Activated T-cell treated with anti-CD3 and anti-CD28 coated beads, Interleukin-2, amount 50 U/mL, for 48 hours (primary cell): ENCODE results near the gene COL5A3.
"Not testable (repeated sequence)": the region's sequence is repeated elsewhere in the genome, so short reads cannot be mapped to it uniquely, and the experiment has no call there.

Experiments
- DNase-seq, 2 experiments: peaks; one replicate each; pipeline ENCODE4 v3.0.0-alpha.2; 2020

The COL5A3 gene

DNA sequence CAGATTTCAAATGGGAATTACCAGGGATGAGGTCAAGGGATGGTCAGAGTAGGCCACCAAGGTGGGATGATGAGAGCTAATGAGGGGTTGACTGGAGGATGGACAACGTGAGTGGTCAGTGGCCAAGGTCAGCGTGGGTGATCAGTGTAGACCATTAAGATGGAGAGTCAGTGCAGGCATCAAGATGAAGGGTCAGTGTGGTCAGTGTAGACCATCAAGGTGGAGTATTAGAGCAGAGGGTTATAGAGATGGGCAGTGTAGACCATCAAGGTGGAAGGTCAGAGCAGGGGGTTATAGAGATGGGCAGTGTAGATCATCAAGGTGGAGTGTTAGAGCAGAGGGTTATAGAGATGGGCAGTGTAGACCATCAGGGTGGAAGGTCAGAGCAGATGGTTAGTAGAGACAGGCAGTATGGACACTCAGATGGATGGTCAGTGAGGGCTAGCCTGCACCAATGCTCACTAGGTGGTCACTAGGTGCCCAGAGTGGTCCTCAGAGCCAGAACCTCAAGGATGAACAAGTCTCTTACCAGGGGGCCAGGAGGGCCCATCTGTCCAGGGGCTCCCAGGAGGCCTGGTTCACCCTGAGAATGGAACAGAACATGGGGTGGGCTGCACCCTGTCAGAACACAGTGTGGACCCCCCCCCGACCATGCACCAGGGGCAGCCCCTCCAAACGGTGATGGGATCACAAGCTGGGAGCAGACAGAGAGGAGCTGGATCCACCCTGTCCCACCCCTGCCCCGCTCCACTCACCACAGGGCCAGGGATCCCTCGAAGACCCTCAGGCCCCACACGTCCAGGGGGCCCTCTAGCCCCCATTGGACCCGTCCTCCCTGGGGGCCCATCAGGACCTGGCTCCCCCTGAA lies 41.2 kb downstream of the COL5A3 start:
- DNase-seq = no peak

DNA sequence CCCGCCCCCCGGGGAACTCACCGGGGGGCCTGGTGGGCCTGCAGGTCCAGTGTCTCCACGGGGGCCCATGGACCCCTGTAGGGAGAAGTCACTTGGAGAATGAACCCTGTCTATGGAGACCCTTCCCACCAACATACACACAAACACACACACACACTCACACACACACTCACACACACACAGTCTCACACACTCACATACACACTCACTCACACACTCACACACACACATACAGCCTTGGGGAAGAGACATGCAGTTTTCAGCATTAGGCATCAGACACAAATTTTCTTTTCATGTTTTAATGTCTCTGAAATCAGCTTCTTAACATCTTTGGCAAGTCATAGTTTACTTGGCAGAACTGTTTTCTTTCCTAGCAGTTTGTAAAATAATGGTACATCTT lies 43.0 kb downstream of the COL5A3 start:
- no peak for DNase-seq

DNA sequence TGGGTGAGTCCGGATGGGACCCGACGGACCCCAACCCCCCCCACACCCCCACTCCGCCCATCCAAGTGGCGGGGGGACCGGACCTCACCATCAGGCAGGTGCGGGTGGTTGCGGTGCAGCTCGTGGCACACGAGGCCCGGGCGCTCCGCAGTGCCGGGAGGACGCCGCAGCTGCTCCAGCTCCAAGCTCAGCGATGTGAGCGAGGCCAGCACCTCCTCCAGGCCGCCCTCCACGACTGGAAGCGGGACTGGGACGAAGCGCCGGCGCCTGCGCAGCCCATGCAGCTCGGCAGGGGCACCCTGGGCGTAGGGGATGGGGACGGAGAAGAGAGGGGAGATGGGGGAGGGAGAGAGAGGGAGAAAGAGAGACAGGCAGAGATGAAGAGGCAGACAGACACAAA lies 43.9 kb downstream of the COL5A3 start:
- DNase-seq = no peak

DNA sequence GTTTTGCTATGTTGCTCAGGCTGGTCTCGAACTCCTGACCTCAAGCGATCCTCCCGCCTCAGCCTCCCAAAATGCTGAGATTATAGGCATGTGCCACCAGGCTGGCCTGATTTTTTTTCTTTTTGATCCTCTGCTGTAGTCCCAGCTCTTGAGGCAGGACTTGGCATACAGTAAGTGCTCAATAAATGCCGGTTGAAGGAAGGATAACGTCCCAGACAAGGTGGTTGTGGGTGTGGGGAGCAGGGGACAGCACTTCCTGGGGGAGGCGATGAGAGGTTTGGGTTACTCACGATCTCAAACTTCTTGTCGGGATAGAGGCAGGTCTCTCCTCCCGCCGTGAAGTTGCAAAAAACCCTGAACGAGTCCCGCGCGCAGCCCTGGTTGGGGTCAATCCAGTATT lies 44.3 kb downstream of the COL5A3 start:
- no peak for DNase-seq

DNA sequence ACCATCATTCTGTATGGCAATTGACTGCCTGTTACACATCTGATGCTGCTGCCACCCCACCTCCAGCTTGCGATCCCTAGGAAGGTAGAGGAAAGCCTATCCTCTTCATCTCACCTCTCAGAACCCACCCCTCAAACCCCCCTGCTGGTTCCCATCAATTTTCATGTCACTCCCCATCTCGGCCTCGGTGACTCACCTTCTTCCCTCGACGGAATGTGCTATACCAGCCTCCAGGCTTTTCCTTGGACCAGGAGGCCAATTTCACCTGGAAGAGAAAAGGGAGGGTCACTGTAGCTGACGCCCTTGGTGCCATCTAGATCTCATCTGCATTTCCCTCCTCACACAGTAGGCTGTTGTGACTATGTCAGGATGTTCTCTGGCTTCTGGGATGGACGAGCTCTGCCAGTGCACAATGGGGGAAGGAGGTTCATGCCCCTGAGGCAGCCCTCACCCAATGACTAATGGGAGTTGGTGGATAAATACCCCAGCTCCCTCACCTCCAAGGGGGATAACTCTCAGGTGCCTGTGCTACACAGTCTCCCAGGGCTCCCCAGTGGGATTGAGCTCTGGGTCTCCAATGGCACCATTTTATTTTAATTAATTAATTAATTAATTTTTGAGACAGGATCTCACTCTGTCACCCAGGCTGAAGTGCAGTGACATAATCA lies 47.5 kb downstream of the COL5A3 start:
- no peak for DNase-seq

DNA sequence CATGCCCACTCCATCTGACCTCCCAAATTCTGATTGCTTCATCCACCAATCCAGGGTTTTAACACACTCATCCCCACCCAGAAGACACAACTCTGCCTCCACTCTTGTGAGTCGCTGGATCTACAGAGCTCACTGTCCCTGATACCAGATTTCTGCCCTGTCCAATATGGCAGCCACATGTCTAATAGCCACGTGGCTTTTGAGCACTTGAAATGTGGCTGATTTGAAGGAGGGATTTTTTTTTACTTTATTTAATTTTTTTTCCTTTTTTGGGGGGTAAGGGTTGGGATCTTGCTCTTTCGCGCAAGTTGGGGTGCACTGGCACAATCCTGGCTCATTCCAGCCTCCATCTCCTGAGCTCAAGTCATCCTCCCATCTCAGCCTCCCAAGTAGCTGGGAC lies 49.2 kb downstream of the COL5A3 start:
- no peak for DNase-seq

DNA sequence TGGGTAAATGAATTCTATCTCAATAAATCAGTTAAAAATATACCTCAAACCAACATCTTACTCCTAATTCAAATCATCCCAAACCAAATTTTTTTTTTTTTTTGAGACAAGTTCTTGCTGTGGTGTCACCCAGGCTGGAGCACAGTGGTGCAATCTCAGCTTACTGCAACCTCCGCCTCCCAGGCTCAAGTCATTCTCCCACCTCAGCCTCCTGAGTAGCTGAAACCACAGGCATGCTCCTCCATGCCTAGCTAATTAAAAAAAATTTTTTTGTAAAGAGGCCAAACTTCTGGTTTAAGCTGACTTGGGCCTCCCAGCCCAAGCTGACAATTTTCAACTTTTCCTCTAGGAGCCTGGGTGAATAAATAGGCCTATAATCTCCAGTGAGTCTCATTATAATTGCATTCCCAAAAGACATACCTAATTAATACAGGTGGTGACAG lies 51.9 kb downstream of the COL5A3 start:
- DNase-seq = no peak

DNA sequence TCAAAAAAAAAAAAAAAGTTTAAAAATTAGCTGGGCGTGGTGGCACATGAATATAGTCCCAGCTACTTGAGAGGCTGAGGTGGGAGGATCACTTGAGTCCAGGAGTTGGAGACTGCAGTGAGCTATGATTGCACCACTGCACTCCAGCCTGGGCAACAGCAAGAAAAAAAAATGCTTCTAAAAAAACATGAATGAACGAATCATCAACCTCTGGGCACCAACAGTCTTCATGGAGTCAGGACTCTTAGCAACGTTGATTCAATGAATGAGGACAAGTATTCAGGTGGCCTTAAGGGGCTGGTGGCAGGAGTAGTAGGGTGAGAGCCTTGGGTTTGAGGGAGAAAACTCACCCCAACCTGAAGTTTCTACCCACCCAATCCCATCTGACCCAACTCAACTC lies 53.3 kb downstream of the COL5A3 start:
- no peak for DNase-seq

DNA sequence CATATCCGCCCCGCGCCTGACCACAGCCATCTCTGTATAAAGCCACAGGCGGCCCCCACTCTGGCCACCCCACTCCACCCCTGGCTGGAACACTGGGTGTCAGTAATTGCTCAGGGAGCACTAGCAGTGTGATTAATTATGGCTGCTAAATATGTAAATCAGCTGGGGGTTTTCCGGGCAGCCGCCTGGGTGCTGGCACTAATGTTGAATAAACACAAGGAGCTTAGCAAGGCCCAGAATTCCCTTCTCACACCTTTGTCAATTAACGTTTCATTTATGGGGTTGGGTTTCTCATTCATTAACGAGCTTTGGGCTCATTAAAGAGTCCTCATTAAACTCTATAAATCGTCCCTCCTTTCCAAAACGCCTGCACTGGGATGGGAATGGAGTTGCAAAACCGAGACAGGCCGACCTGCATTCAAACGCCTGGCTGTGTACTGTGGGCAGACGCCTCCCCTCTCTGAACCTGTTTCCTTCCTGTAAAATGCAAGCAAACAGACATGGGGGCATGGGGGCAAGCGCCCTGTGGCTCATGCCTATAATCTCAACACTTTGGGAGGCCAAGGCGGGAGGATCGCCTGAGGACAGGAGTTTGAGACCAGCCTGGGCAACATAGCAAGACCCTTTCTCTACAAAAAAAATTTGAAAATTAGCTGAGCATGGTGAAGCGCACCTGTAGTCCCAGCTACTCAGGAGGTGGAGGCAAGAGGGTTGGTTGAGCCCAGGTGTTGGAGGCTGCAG lies 56.3 kb downstream of the COL5A3 start:
- DNase-seq = no peak

DNA sequence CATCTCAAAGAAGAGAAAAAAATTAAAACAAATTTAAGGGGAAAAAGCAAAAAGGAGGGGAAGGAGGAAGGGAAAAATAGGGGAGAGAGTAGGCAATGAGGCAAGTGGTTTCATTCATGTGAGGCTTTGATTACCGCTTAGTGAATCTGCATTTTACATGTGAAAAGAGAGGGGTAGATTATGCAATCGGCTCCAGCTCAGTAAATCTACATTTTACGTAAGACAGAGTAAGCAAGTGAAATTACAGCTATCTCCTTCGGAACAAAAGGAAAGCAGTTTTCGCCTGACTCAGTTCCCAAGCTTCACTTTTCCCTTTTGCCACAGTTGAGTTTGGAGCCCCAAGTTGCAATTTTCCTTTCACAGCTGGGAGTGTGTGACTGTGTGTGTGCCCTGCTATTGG lies 58.0 kb downstream of the COL5A3 start:
- no peak for DNase-seq

DNA sequence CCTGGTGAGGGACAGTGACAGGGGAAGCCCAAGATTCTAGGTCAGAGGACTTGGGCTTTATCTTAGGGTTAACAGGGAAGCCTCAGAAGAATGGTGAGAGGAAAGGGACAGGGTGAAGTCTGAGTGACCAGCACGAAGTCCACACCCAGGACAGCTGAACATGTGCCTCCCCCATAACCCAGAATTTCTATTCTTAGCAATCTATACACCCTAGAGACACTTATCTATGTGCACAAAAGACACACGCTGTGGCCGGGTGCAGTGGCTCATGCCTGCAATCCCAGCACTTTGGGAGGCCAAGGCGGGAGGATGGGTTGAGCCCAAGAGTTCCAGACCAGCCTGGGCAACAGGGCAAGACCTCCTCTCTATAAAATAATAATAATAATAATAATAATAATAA lies 62.9 kb downstream of the COL5A3 start:
- no peak for DNase-seq

DNA sequence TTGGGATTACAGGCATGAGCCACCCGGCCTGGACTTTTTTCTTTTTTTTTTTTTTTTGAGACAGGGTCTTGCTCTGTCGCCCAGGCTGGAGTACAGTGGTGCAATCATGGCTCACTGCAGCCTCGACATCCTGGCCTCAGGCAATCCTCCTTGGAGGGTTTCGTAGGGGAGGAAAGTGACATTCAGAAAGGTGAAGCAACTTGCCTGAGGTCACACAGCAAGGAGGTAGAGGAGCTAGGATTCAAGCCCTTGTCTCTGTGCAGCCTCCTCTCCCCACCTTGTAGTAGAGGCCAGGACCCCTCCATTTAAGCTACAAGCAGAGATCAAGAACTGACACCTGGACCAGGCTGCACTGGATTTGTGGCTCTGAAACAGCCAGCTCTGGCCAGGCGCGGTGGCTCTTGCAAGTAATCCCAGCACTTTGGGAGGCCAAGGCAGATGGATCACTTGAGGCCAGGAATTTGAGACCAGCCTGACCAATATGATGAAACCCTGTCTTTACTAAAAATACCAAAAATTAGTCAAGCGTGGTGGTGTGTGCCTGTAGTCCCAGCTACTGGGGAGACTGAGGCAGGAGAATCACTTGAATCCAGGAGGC lies 63.7 kb downstream of the COL5A3 start:
- not testable (repeated sequence) for DNase-seq

DNA sequence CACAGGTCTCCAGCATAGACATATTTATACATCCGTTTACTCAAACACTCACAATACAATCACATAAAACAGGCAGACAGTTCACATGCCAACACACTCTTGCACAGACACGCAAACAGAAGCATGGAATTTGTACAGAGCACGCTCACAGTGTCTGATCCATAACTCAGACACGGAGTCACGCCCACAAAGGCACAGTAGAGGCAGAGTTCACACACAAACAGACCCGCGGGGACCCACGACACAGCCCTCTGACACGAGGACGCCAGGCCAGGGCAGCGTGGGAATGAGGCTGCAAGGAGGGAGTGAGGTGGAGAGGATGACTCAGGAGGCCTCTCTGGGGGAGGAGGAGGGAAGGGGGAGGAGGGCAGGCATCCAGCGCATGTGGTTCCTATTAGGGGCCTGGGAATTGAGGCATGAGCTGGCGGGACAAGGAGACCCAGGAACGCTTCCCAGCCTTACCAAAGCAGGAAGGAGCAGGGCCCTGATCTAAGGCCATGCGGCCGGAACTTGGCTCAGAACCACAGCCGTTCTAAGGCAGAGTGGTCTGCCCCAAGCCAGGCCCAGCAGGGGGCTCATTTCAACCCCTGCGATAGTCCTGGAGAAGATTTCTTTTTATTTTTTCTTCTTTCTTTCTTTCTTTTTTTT lies 64.9 kb downstream of the COL5A3 start:
- DNase-seq = no peak

DNA sequence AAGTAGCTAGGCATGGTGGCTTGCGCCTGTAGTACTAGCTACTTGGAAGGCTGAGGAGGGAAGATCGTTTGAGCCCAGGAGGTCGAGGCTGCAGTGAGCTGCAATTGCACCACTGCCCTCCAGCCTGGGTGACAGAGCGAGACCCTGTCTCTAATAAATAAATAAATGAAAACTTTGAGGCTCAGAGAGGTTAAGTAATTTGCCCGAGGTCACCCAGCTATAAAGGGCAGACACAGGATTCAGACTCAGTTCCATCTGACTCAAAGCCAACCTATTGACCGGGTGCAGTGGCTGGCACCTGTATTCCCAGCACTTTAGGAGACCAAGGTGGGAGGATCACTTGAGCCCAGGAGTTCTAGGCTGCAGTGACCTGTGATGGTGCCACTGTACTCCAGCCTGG lies 66.6 kb downstream of the COL5A3 start:
- no peak for DNase-seq

DNA sequence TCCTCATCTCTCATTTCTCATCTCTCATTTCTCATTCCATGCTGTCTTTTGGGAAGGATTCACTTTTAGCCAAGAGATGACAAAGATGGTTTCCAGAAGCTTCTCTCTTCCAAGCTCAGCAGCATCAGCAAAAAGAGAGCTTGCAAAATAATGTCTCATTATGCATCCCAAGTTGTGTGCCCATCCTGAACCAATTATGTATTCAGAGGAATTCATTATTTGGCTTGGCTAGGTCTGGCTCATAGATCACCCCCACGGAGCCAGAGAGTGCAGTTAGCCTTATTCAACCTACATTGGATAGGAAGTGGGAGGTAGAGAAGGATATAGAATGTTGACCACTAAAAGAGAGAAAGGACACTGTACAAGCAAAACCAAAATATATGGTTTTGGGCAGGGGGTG lies 68.6 kb downstream of the COL5A3 start:
- no peak for DNase-seq

DNA sequence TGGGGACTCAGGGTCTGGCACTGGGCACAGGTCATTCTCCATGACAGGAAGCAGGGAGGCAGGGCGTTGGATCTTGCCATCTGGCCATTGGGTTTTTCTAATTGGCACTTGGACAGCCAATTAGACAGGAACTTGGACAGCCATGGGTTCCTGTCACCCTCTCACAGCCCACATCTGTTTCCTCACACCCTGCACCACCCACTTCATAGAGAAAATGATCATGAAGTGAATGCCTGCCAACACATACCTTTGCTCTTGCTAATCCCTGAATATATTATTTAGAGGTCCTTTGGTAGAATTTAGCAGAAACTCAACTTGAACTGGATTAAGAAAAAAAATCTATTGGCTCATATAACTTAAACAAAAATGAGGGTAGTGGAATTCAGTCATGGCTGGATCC lies 69.1 kb downstream of the COL5A3 start:
- DNase-seq = no peak

DNA sequence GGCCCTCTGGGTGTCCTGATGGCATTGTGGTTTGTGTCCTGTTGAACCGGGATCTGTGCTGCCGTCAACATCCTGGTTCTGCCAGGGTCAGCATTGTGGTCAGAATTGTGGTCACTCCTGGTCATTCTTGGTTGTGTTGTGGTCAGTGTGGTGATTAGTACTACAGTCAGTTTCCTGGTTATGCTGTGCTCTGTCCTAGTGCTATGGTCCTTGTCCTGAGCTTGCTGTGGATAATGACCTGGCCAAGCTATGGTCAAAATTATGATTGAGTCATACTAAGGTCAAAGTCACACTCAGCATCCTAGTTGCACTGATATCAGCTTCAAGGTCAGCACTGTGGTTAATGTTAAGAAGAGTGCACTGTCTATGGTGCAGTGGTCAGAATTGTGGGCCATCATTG lies 69.5 kb downstream of the COL5A3 start:
- no peak for DNase-seq

DNA sequence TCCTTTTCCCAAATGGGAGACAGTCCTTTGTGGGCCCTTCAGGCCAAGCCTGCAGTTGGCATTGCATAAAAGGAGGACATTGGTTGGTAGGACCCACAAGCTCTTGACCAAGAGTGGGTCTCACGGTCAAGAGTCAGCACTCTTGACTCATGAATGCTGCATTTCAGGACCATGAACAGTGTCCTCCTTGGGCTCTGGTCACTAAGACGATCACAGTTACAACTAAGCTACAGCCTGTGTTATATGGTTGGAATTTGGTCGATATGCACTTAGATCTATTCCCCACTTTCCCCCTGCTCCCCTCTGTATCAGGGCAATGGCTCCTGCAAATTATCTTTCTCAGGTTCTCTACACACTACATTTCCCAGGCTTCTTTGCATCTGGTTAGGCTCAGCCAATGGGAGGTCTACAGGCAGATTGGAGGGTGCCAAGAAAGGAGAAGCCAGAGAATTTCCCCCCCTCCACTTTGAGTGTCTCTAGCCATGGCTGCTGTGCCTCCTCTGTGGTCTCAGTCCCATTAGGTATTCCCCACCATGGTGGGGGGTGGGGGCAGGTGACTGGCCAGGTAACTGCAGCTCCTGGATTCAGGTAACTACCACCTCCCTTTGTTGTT lies 70.9 kb downstream of the COL5A3 start:
- no peak for DNase-seq

DNA sequence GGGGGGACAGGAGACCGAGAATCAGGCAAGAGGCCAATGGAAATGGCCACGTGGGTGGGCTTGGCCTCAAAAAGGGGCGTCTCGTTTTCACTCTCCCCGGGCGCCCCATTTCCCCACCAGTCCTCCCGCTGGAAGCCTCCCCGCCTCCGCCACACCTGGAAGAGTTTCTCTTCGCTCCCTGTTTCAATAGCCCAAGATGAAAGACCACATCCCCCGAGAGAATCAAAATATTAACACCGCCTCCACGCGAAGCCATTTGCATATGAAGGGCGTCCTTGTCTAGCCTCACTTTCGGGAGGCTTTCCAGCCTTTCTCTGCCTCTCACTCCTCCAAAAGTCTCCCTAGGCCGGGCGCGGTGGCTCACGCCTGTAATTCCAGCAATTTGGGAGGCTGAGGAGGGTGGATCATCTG lies 73.3 kb downstream of the COL5A3 start:
- DNase-seq = no peak

DNA sequence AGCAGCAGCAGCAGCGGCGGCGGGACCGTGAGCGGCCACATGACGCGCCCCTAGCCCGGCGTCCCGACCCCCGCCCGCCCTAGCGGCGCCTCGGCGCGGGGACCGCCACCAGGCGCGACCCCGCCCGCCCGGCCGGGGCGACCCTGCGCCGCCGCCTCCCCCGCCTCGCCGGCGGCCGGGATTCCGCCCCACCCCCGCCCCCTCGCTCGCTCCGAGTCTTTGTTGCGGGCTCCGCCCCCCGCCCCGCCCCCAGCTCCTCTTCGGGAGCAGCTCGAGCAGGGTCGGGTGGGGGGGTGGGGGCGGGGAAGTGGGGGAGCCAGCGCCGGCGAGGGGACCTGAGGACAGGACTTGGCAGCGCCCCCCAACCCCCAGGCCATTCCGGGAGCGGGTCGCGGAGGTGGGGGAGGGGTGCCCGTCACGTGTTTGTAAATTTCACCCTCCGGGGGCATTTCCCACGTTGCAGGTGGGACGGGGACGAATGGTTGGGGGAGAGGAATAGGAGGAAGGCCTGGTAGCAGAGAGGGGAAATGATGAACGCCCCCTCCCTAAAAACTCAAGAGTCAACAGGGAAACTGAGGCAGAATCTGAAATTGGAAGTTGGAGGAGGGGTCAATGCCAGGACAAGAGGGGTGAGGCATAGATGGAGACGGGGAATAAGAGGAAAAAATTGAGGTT lies 73.8 kb downstream of the COL5A3 start, which contains the start of gene OLFM2:
TSS of gene OLFM2 (minus strand) at position 190 of the 675 bp plus-strand sequence. CDS start at position 41, 149 bp downstream.
- DNase-seq = peak; percentile 32 to 46

DNA sequence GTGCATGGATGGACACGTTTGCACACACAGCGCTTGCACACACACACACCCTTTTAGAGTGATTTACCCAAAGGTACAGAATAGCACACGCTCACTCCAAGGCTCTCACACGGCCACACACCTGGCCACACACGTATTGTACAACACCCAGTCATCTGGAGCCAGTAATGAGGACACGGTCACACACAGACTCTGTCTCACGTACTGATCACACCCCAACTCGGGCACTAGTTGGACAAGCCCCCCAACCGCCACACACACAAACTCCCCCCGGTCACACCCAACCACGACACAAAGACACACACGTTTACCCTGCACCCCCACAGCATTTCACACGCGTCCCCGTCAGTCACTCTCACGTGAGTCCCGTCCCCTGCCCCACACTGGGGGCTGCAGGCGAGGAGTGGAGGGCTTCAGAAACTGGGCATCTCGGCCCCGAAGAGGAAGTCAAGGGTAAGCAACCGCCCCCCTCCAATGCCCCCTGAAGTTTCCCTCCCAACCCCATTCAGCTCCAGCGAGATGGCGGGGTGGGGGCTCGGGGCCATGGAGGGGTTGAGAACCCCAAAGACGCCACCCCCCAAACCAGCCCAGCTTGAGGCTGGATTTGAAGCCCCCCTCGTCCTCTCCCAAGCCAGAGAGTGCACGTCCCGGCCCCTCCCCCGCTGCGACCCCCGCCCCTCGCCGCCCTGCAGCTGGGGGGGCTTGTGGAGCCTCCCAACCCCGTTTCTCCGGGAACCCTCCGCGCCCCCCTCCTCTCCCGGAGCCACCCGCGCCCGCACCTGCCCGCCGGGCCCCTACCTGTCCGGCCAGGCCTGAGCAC lies 74.6 kb downstream of the COL5A3 start:
- no peak for DNase-seq
